Breast epithelium (tissue), 4 donors: ENCODE measurements around the gene DMBT1. TPM values are rescaled to one million over a fixed set of nuclear protein-coding genes. Genes with fewer than 3 reads are reported as not detected.

Experiments
- DNase-seq, 2 donors: peaks; one replicate each; pipeline ENCODE4 v3.0.0-alpha.2; 2019; ENCODE audit warnings: low spot score in 2 of 2
- H3K27ac ChIP-seq, 2 donors: fragments of 200-600 bp; sonication (generic) in 1 of 2; one replicate each; pipeline ENCODE4 v1.5.1; 2016 to 2019; ENCODE audit warnings: mild to moderate bottlenecking in 1 of 2
- H3K27me3 ChIP-seq, 2 donors: fragments of 200-600 bp; sonication (generic) in 1 of 2; one replicate each; pipeline versions ENCODE4 v1.5.1 to v1.6.0; 2017 to 2019; ENCODE audit warnings: control low read depth in 1 of 2, mild to moderate bottlenecking in 1 of 2
- H3K36me3 ChIP-seq: fragments of 200-600 bp; one replicate; pipeline ENCODE4 v1.5.1; 2019
- H3K4me1 ChIP-seq, 2 donors: fragments of 200-600 bp; sonication (generic); one replicate each; pipeline ENCODE4 v1.5.1; 2016 to 2019; ENCODE audit warnings: control low read depth in 1 of 2
- H3K4me3 ChIP-seq, 3 donors: fragments of 200-600 bp; sonication (generic); 1 replicate in 2 of 3; 2 replicates in 1 of 3; pipeline ENCODE4 v1.5.1; 2016 to 2019; ENCODE audit warnings: mild to moderate bottlenecking in 3 of 3, moderate library complexity in 2 of 3
- H3K9me3 ChIP-seq, 2 donors: fragments of 200-600 bp; sonication (generic) in 1 of 2; one replicate each; pipeline ENCODE4 v1.5.1; 2016 to 2019; ENCODE audit warnings: control low read depth in 1 of 2
- POLR2A ChIP-seq: fragments of 450-650 bp; IDR thresholded peaks from one replicate; pipeline ENCODE4 v1.6.1; 2016; ENCODE audit warnings: antibody characterized with exemption, mild to moderate bottlenecking, moderate library complexity
- POLR2AphosphoS5 ChIP-seq, 3 donors: sonication (generic); formaldehyde crosslinking; IDR thresholded peaks; one replicate each; pipeline ENCODE4 v1.6.1; 2017; ENCODE audit warnings: antibody characterized with exemption in 3 of 3
- intact Hi-C: fragments of 100-400 bp; cut with DNase I; formaldehyde crosslinking; loops from one replicate; pipeline ENCODE4 v1.15.1; 2023; ENCODE audit warnings: low total_unique reads
- total RNA-seq, 3 donors: library from RNA; depleted of rRNA; stranded (reverse); fragments of >200 nt; gene quantifications; one replicate each; pipeline ENCODE4 v1.1.0, GENCODE V29; 2016
- TF ChIP-seq, protein P1 (sequence below), 3 donors: fragments of 450-650 bp; IDR thresholded peaks; one replicate each; pipeline ENCODE4 v1.5.1; 2016 to 2017; ENCODE audit warnings: antibody characterized with exemption in 3 of 3, mild to moderate bottlenecking in 3 of 3, moderate library complexity in 3 of 3

The DMBT1 gene
- total RNA-seq, 3 donors from 2014 or later = 0.15 to 2.3 TPM; not detected in 1

GRCh38 chr10:122588381-122588780 is 27.8 kb downstream of the DMBT1 start:
- no peaks in the 10 kb centered on the region for H3K9me3 ChIP-seq
- H3K27ac ChIP-seq = no peak overlapping the region
- no peak for TF ChIP-seq POLR2A
- DNase-seq = no peak
- H3K36me3 ChIP-seq = no peaks in the 10 kb centered on the region
- no peak overlapping the region for H3K4me3 ChIP-seq
- H3K4me1 ChIP-seq = no peaks in the 10 kb centered on the region
- H3K27me3 ChIP-seq = no peaks in the 10 kb centered on the region
- intact Hi-C loops = no loop called here

GRCh38 chr10:122590153-122590552 is 29.6 kb downstream of the DMBT1 start:
- no peak for TF ChIP-seq POLR2AphosphoS5 (IDR thresholded peaks at IDR 0.05)
- TF ChIP-seq, protein P1, sequence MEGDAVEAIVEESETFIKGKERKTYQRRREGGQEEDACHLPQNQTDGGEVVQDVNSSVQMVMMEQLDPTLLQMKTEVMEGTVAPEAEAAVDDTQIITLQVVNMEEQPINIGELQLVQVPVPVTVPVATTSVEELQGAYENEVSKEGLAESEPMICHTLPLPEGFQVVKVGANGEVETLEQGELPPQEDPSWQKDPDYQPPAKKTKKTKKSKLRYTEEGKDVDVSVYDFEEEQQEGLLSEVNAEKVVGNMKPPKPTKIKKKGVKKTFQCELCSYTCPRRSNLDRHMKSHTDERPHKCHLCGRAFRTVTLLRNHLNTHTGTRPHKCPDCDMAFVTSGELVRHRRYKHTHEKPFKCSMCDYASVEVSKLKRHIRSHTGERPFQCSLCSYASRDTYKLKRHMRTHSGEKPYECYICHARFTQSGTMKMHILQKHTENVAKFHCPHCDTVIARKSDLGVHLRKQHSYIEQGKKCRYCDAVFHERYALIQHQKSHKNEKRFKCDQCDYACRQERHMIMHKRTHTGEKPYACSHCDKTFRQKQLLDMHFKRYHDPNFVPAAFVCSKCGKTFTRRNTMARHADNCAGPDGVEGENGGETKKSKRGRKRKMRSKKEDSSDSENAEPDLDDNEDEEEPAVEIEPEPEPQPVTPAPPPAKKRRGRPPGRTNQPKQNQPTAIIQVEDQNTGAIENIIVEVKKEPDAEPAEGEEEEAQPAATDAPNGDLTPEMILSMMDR (IDR thresholded peaks at IDR 0.05) = no peak
- TF ChIP-seq POLR2A = no peak
- Histone ChIP-seq H3K27me3 (no peaks in the 10 kb centered on the region), H3K4me1 (no peaks in the 10 kb centered on the region), H3K4me3 (no peak overlapping the region), H3K27ac (no peak overlapping the region), H3K36me3 (no peaks in the 10 kb centered on the region), H3K9me3 (no peaks in the 10 kb centered on the region)
- DNase-seq = no peak
- intact Hi-C loops = no loop called here

GRCh38 chr10:122591736-122592135 is 31.2 kb downstream of the DMBT1 start:
- Histone ChIP-seq H3K27me3 (no peaks in the 10 kb centered on the region), H3K4me3 (no peak overlapping the region), H3K4me1 (no peaks in the 10 kb centered on the region), H3K36me3 (no peaks in the 10 kb centered on the region), H3K9me3 (no peaks in the 10 kb centered on the region), H3K27ac (no peak overlapping the region)
- intact Hi-C loops = no loop called here
- no peak for DNase-seq
- TF ChIP-seq POLR2AphosphoS5 (IDR thresholded peaks at IDR 0.05) (no peak), POLR2A (no peak)
- TF ChIP-seq, protein P1 (IDR thresholded peaks at IDR 0.05) = no peak

GRCh38 chr10:122592161-122592560 is 31.6 kb downstream of the DMBT1 start:
- H3K36me3 ChIP-seq = no peaks in the 10 kb centered on the region
- no peak for TF ChIP-seq POLR2AphosphoS5 (IDR thresholded peaks at IDR 0.05)
- TF ChIP-seq, protein P1 (IDR thresholded peaks at IDR 0.05) = no peak
- no peak for TF ChIP-seq POLR2A
- no peaks in the 10 kb centered on the region for H3K9me3 ChIP-seq
- H3K27me3 ChIP-seq = no peaks in the 10 kb centered on the region
- no peak overlapping the region for H3K4me3 ChIP-seq
- H3K4me1 ChIP-seq = no peaks in the 10 kb centered on the region
- no peak for DNase-seq
- H3K27ac ChIP-seq = no peak overlapping the region
- intact Hi-C loops = no loop called here

- Histone ChIP-seq H3K9me3 (no peaks in the 10 kb centered on the region), H3K36me3 (no peaks in the 10 kb centered on the region), H3K4me3 (no peak overlapping the region), H3K4me1 (no peaks in the 10 kb centered on the region), H3K27ac (no peak overlapping the region), H3K27me3 (no peaks in the 10 kb centered on the region)
- peak in 1 of 2 donors; percentile 25 for DNase-seq
- intact Hi-C loops = no loop called here
- no peak for TF ChIP-seq POLR2A
- no peak for TF ChIP-seq POLR2AphosphoS5 (IDR thresholded peaks at IDR 0.05)
- TF ChIP-seq, protein P1 (IDR thresholded peaks at IDR 0.05) = no peak
Measured at GRCh38 chr10:122617476-122618270, 57.1 kb downstream of the DMBT1 start.
